ENCODE measurements around the gene ALK.

ALK gene

DNA sequence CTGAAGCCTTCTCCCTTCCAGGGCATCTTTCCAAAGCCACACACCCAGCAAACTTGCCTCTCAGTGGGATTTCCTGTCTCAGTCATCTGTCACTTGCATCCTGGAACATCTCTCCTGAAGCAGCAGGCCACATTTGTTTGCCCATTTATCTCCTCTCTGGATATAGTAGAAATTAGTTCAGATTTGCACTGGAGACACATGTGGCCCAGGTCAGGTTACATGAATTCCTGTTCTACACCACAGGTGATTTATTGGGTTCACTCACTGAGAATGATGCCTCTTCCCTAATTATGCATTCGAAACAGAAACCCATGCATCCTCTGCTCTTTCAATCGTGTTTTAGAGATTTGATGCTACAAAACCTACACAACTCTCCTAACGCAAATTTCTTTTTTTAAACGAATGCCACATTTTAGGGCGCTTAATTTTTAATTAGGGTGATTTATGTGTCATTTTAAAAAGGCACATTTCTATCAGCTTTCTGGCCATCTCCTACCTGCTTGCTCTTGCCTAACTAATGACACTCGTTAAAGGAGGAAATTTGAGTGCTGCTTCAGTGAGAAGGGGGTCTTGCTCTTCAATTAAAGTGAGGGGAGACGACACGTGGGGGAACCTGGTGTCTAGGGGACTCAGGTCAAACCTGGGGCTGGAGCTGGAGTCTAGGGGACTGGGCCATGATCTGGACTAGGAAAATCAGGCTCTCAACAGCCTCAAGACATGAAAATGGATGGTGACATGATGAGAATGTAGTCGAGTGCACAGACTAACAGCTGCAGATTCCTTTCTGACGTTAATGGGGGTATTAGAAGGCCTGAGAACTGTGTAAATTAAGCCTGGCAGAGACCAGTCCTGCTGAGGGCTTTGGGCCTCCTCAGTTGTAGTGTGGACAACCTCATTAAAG, 584.8 kb downstream of the ALK start:
- DNase-seq (ENCODE audit: low read depth, low spot score), result no peak
- no peak overlapping the region for H3K9ac ChIP-seq (ENCODE audit: insufficient read length, low read depth)
- no peaks in the 10 kb centered on the region for H3K36me3 ChIP-seq (ENCODE audit: insufficient read depth, insufficient read length, low read length)
- H3K4me3 ChIP-seq (ENCODE audit: insufficient read length, low read depth), result no peak overlapping the region
- H3K9me3 ChIP-seq (ENCODE audit: insufficient read depth, low read length), result no peaks in the 10 kb centered on the region
- no peak for TF ChIP-seq YY1 (IDR thresholded peaks at IDR 0.05; ENCODE audit: insufficient read depth, insufficient read length)
- no peak for TF ChIP-seq ZNF274 (IDR thresholded peaks at IDR 0.05; ENCODE audit: low read depth, low read length)
- TF ChIP-seq SUZ12 (IDR thresholded peaks at IDR 0.05; ENCODE audit: extremely low read depth, insufficient read depth, insufficient read length), result no peak
- H3K27me3 ChIP-seq (ENCODE audit: insufficient read depth, insufficient read length), result no peaks in the 10 kb centered on the region
- H3K4me1 ChIP-seq (ENCODE audit: insufficient read depth, insufficient read length), result no peaks in the 10 kb centered on the region

DNA sequence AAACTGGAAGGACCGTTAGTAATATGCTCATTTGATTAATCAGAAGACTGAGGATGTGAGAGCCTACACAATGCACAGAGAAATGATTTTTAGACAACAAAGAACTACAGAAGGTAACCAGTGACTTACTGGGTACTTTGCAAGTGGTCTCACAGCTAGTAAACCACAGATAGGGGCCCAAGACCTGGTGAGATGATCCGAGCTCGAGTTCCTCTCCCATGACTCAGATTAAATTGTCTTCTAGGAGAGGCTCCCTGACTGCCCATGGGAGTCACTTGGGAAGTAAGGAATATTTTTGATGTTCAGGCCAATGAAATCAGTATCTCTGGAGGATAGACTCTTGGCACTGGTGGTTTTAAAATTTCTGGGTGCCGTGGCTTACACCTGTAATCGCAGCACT, 586.0 kb downstream of the ALK start:
- Histone ChIP-seq H3K4me3 (ENCODE audit: insufficient read length, low read depth) (no peak overlapping the region), H3K27me3 (ENCODE audit: insufficient read depth, insufficient read length) (no peaks in the 10 kb centered on the region), H3K36me3 (ENCODE audit: insufficient read depth, insufficient read length, low read length) (no peaks in the 10 kb centered on the region), H3K9ac (ENCODE audit: insufficient read length, low read depth) (no peak overlapping the region), H3K4me1 (ENCODE audit: insufficient read depth, insufficient read length) (no peaks in the 10 kb centered on the region), H3K9me3 (ENCODE audit: insufficient read depth, low read length) (no peaks in the 10 kb centered on the region)
- TF ChIP-seq SUZ12 (IDR thresholded peaks at IDR 0.05; ENCODE audit: extremely low read depth, insufficient read depth, insufficient read length), result no peak
- DNase-seq (ENCODE audit: low read depth, low spot score), result no peak

DNA sequence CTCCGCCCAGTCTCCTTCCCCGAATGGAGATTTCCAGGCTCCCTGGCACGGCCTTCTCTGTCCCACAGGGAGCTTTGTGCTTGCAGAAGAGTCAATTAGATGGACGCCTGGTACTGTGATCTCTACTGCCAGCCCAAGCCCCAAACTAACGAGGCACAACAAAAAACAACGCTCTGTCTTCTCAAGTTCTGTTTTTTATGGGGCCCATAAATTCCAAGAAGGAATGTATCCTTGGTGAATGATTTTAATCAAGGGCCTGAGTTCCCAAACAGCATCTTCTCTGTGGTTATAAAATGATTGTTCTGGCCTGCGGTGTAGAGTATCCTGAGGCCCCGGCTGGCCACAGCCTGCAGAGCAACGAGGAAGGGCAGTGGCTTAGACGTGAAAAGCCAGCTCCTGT, 586.7 kb downstream of the ALK start:
- TF ChIP-seq SUZ12 (IDR thresholded peaks at IDR 0.05; ENCODE audit: extremely low read depth, insufficient read depth, insufficient read length) (no peak), YY1 (IDR thresholded peaks at IDR 0.05; ENCODE audit: insufficient read depth, insufficient read length) (no peak), ZNF274 (IDR thresholded peaks at IDR 0.05; ENCODE audit: low read depth, low read length) (no peak)
- Histone ChIP-seq H3K9ac (ENCODE audit: insufficient read length, low read depth) (no peak overlapping the region), H3K36me3 (ENCODE audit: insufficient read depth, insufficient read length, low read length) (no peaks in the 10 kb centered on the region), H3K9me3 (ENCODE audit: insufficient read depth, low read length) (no peaks in the 10 kb centered on the region), H3K4me1 (ENCODE audit: insufficient read depth, insufficient read length) (no peaks in the 10 kb centered on the region), H3K4me3 (ENCODE audit: insufficient read length, low read depth) (no peak overlapping the region), H3K27me3 (ENCODE audit: insufficient read depth, insufficient read length) (no peaks in the 10 kb centered on the region)
- no peak for DNase-seq (ENCODE audit: low read depth, low spot score)

DNA sequence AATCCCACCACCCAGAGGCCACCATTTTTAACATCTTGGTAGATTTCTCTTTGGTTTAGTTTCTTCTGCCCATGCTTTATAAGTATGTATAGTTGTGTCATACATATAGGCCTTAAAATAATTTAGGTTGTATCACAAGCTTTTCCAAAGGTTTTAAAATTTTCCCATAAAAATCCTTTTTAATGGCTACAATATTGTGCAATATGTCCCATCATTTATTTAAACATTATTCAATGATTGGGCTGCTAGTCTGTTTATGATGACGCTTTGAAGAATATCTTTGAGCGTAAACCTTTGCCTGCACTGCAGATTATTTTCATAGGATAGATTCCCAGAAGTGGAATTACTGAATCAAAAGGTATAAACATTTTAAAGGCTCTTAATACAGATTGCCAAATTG, 588.8 kb downstream of the ALK start:
- no peak overlapping the region for H3K4me3 ChIP-seq (ENCODE audit: insufficient read length, low read depth)
- no peak for DNase-seq (ENCODE audit: low read depth, low spot score)
- no peaks in the 10 kb centered on the region for H3K36me3 ChIP-seq (ENCODE audit: insufficient read depth, insufficient read length, low read length)
- no peaks in the 10 kb centered on the region for H3K4me1 ChIP-seq (ENCODE audit: insufficient read depth, insufficient read length)
- H3K27me3 ChIP-seq (ENCODE audit: insufficient read depth, insufficient read length), result no peaks in the 10 kb centered on the region
- H3K9me3 ChIP-seq (ENCODE audit: insufficient read depth, low read length), result no peaks in the 10 kb centered on the region
- TF ChIP-seq ZNF274 (IDR thresholded peaks at IDR 0.05; ENCODE audit: low read depth, low read length) (no peak), SUZ12 (IDR thresholded peaks at IDR 0.05; ENCODE audit: extremely low read depth, insufficient read depth, insufficient read length) (no peak), YY1 (IDR thresholded peaks at IDR 0.05; ENCODE audit: insufficient read depth, insufficient read length) (no peak)
- H3K9ac ChIP-seq (ENCODE audit: insufficient read length, low read depth), result no peak overlapping the region

DNA sequence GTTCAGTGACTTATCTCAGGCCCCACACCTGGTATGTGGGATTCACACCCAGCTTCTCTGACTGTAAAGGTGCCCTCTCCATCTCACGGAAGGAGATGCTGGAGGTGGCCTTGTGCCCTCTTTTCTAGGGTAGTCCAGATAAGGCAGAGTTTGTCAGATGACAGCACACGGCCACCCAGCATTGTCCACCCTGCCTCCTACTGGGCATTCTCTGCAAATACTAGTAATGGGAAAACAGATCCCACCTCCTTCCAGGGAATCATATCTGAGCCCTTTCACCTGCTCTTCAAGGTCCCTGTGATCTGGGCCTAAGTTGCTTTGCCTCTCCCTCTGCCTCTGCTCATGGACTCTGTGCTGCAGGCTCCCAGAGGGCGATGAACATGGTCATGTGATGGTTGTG, 591.5 kb downstream of the ALK start:
- Histone ChIP-seq H3K9ac (ENCODE audit: insufficient read length, low read depth) (no peak overlapping the region), H3K27me3 (ENCODE audit: insufficient read depth, insufficient read length) (no peaks in the 10 kb centered on the region), H3K4me1 (ENCODE audit: insufficient read depth, insufficient read length) (no peaks in the 10 kb centered on the region), H3K36me3 (ENCODE audit: insufficient read depth, insufficient read length, low read length) (no peaks in the 10 kb centered on the region), H3K9me3 (ENCODE audit: insufficient read depth, low read length) (no peaks in the 10 kb centered on the region), H3K4me3 (ENCODE audit: insufficient read length, low read depth) (no peak overlapping the region)
- TF ChIP-seq YY1 (IDR thresholded peaks at IDR 0.05; ENCODE audit: insufficient read depth, insufficient read length) (no peak), ZNF274 (IDR thresholded peaks at IDR 0.05; ENCODE audit: low read depth, low read length) (no peak), SUZ12 (IDR thresholded peaks at IDR 0.05; ENCODE audit: extremely low read depth, insufficient read depth, insufficient read length) (no peak)
- DNase-seq (ENCODE audit: low read depth, low spot score), result no peak

DNA sequence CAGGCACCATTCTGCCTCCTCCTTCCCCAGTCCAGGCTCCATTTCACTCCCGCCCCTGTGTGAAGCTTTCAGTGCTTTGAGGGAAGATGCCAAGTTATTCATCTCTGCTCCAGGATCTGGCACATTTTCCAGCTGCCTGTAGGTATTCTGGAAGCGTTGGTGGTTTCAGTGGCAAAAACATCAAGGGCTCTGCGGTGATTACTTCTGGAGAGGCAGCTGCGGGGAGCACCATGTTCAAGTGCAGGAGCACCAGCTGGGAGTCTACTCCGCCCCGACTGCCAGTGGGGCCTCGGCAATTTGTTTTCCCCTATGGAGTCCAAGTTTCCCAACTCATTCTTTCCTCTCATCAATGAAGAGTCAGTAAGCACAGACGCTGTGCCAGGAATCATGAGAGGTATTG, 594.5 kb downstream of the ALK start:
- TF ChIP-seq YY1 (IDR thresholded peaks at IDR 0.05; ENCODE audit: insufficient read depth, insufficient read length) (no peak), SUZ12 (IDR thresholded peaks at IDR 0.05; ENCODE audit: extremely low read depth, insufficient read depth, insufficient read length) (no peak), ZNF274 (IDR thresholded peaks at IDR 0.05; ENCODE audit: low read depth, low read length) (no peak)
- Histone ChIP-seq H3K9me3 (ENCODE audit: insufficient read depth, low read length) (no peaks in the 10 kb centered on the region), H3K36me3 (ENCODE audit: insufficient read depth, insufficient read length, low read length) (no peaks in the 10 kb centered on the region), H3K4me3 (ENCODE audit: insufficient read length, low read depth) (no peak overlapping the region), H3K4me1 (ENCODE audit: insufficient read depth, insufficient read length) (peaks cover 6% of the 10 kb centered on the region), H3K27me3 (ENCODE audit: insufficient read depth, insufficient read length) (no peaks in the 10 kb centered on the region), H3K9ac (ENCODE audit: insufficient read length, low read depth) (no peak overlapping the region)
- DNase-seq (ENCODE audit: low read depth, low spot score), result no peak

DNA sequence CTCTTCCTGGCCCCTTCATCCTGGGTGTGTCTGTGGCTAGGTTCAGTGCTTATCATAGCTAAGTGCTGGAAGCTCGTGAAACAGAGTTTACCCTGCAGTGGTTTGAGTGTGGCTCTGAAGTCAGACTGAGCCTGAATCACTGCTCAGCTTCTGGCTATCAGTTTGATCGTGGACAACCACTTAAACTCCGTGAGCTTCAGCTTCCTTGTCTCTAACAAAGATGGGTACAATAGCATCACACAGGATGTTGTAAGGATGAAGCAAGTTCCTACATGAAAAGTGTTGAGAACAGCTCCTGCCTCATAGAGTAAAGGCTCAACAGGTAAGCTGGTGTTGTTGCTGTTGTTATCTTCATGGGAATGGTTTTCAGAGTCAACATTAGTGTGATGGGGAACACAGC, 595.8 kb downstream of the ALK start:
- Histone ChIP-seq H3K4me1 (ENCODE audit: insufficient read depth, insufficient read length) (peaks cover 6% of the 10 kb centered on the region), H3K27me3 (ENCODE audit: insufficient read depth, insufficient read length) (no peaks in the 10 kb centered on the region), H3K9ac (ENCODE audit: insufficient read length, low read depth) (no peak overlapping the region), H3K36me3 (ENCODE audit: insufficient read depth, insufficient read length, low read length) (no peaks in the 10 kb centered on the region), H3K9me3 (ENCODE audit: insufficient read depth, low read length) (no peaks in the 10 kb centered on the region), H3K4me3 (ENCODE audit: insufficient read length, low read depth) (no peak overlapping the region)
- no peak for TF ChIP-seq SUZ12 (IDR thresholded peaks at IDR 0.05; ENCODE audit: extremely low read depth, insufficient read depth, insufficient read length)
- TF ChIP-seq ZNF274 (IDR thresholded peaks at IDR 0.05; ENCODE audit: low read depth, low read length), result no peak
- no peak for TF ChIP-seq YY1 (IDR thresholded peaks at IDR 0.05; ENCODE audit: insufficient read depth, insufficient read length)
- no peak for DNase-seq (ENCODE audit: low read depth, low spot score)

Measured in NT2/D1 (cell line).